ENCODE results near the gene HMGCS2.

The HMGCS2 gene

GRCh38 chr1:119805746-119806145 lies 37.0 kb upstream of the HMGCS2 start:
- H3K9me3 ChIP-seq (ENCODE audit: control insufficient read depth, insufficient read depth, low read depth, low read length), result no peaks in the 10 kb centered on the region
- CTCF ChIA-PET, result interaction anchor here (0.8 kb wide), 1 partner anchor 107 kb away, joined by 3 read pairs; no protein-coding TSS in a partner anchor
- H3K27ac ChIP-seq (ENCODE audit: extremely low read depth, low read depth, low read length), result no peak overlapping the region
- POLR2A ChIA-PET, result no interaction called here
- TF ChIP-seq ATF2 (tag by site-specific recombination; IDR thresholded peaks at IDR 0.05; ENCODE audit: low read depth), result no peak
- no peak for TF ChIP-seq ZNF600 (tag by site-specific recombination; IDR thresholded peaks at IDR 0.05)
- TF ChIP-seq YY2 (tag by site-specific recombination; IDR thresholded peaks at IDR 0.05), result no peak
- no peak for TF ChIP-seq ZNF311 (tag by site-specific recombination; IDR thresholded peaks at IDR 0.05; ENCODE audit: borderline replicate concordance)
- no peak for TF ChIP-seq ZNF580 (tag by site-specific recombination; IDR thresholded peaks at IDR 0.05)
- no peak for TF ChIP-seq ZNF19 (tag by site-specific recombination; IDR thresholded peaks at IDR 0.05; ENCODE audit: low read depth)
- no peak for TF ChIP-seq ZNF501 (tag by site-specific recombination; IDR thresholded peaks at IDR 0.05)
- no peak for TF ChIP-seq ZBTB10 (tag by site-specific recombination; IDR thresholded peaks at IDR 0.05)
- H3K4me1 ChIP-seq (ENCODE audit: control insufficient read depth, insufficient read depth, low read length), result no peaks in the 10 kb centered on the region
- H3K36me3 ChIP-seq (ENCODE audit: control insufficient read depth in 2 of 2, insufficient read depth in 1 of 2, low read length in 2 of 2), result no peaks in the 10 kb centered on the region
- no peak overlapping the region for H3K4me3 ChIP-seq (ENCODE audit: low read depth, low read length)

GRCh38 chr1:119805247-119805646 lies 36.5 kb upstream of the HMGCS2 start:
- no peak overlapping the region for H3K27ac ChIP-seq (ENCODE audit: extremely low read depth, low read depth, low read length)
- ChIA-PET CTCF (interaction anchor here (0.6 to 0.8 kb wide), 3 partner anchors 107 to 359 kb away, joined by 3 read pairs; no protein-coding TSS in a partner anchor), POLR2A (no interaction called here)
- TF ChIP-seq ZNF510 (tag by site-specific recombination; IDR thresholded peaks at IDR 0.05; ENCODE audit: insufficient replicate concordance) (no peak), ZFP37 (tag by site-specific recombination; IDR thresholded peaks at IDR 0.05) (no peak), ZNF311 (tag by site-specific recombination; IDR thresholded peaks at IDR 0.05; ENCODE audit: borderline replicate concordance) (no peak), ZNF324 (tag by site-specific recombination; IDR thresholded peaks at IDR 0.05) (no peak), ZNF266 (tag by site-specific recombination; IDR thresholded peaks at IDR 0.05; ENCODE audit: low read depth) (no peak), SCRT2 (tag by site-specific recombination; IDR thresholded peaks at IDR 0.05) (no peak), PRDM10 (tag by site-specific recombination; IDR thresholded peaks at IDR 0.05) (no peak), ZNF600 (tag by site-specific recombination; IDR thresholded peaks at IDR 0.05) (no peak)
- no peaks in the 10 kb centered on the region for H3K4me1 ChIP-seq (ENCODE audit: control insufficient read depth, insufficient read depth, low read length)
- H3K36me3 ChIP-seq (ENCODE audit: control insufficient read depth in 2 of 2, insufficient read depth in 1 of 2, low read length in 2 of 2), result no peaks in the 10 kb centered on the region
- no peaks in the 10 kb centered on the region for H3K9me3 ChIP-seq (ENCODE audit: control insufficient read depth, insufficient read depth, low read depth, low read length)
- H3K4me3 ChIP-seq (ENCODE audit: low read depth, low read length), result no peak overlapping the region
